ENCODE data around the gene NPPA.

Gene NPPA

DNA sequence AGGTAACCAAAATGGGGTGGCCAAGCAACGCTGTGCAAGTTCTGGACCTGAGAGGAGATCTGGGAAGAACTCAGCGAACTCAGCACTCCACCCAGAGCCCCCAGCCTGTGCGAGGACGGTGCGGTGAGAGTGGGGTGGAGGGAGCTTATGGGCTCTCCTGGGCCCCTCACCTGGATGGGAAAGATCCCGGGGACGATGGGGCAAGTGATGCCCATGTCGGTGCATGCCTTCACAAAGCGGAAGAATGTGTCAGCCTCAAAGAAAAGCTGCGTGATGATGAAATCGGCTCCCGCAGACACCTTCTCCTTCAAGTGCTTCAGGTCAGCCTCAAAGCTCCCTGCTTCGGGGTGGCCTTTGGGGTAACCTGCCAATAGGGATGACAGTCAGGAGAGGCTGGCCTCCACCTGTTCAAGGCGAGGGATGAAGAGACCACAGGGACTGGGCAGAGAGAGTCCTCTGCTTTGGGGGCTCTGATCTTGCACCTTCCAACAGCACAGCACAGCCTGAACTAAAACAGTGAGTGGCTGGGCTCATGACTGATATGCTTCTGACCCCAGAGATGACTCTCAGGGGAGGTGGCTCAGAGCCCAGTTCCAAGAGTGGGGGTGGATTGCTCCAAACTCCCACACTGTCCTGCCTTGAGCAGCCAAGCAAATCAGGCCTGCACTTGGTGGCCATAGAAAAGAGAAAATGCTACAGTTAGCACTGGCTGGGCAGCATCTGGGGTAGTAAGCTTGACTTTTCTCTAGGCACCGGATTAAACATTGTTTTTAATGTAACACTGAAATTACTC lies 51.4 kb downstream of the NPPA start:
- TF ChIP-seq, protein P1, sequence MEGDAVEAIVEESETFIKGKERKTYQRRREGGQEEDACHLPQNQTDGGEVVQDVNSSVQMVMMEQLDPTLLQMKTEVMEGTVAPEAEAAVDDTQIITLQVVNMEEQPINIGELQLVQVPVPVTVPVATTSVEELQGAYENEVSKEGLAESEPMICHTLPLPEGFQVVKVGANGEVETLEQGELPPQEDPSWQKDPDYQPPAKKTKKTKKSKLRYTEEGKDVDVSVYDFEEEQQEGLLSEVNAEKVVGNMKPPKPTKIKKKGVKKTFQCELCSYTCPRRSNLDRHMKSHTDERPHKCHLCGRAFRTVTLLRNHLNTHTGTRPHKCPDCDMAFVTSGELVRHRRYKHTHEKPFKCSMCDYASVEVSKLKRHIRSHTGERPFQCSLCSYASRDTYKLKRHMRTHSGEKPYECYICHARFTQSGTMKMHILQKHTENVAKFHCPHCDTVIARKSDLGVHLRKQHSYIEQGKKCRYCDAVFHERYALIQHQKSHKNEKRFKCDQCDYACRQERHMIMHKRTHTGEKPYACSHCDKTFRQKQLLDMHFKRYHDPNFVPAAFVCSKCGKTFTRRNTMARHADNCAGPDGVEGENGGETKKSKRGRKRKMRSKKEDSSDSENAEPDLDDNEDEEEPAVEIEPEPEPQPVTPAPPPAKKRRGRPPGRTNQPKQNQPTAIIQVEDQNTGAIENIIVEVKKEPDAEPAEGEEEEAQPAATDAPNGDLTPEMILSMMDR (conservative IDR thresholded peaks at IDR 0.05; ENCODE audit: low read depth, low read length) = no peak
- DNase-seq (ENCODE audit: low read depth) = peak; percentile 37
- H3K4me3 ChIP-seq (ENCODE audit: low read depth, low read length) = no peak overlapping the region

Measured in choroid plexus epithelial cell (primary cell).